Esophagus squamous epithelium (tissue), 5 donors: ENCODE data around the gene AQP9. TPM values are rescaled to one million over a fixed set of nuclear protein-coding genes. Genes with fewer than 3 reads are reported as not detected.

Source experiments
- DNase-seq: peaks from one replicate; lab custom pipeline; 2025; lab: John Stamatoyannopoulos, UW
- H3K27ac ChIP-seq, 4 donors: fragments of 200-600 bp; sonication (generic); one replicate each; pipeline ENCODE4 v1.5.1; 2016 to 2019; ENCODE audit warnings: mild to moderate bottlenecking in 1 of 4
- H3K27me3 ChIP-seq, 4 donors: fragments of 200-600 bp; sonication (generic); 1 replicate in 3 of 4; 2 replicates in 1 of 4; pipeline versions ENCODE4 v1.5.1 to v1.6.0; 2017 to 2021; ENCODE audit warnings: antibody characterized with exemption in 1 of 4
- H3K36me3 ChIP-seq, 3 donors: fragments of 200-600 bp; sonication (generic); one replicate each; pipeline ENCODE4 v1.5.1; 2016 to 2019
- H3K4me1 ChIP-seq, 3 donors: fragments of 200-600 bp; sonication (generic); one replicate each; pipeline ENCODE4 v1.5.1; 2017 to 2019
- H3K4me3 ChIP-seq, 4 donors: fragments of 200-600 bp; sonication (generic); 1 replicate in 3 of 4; 2 replicates in 1 of 4; pipeline ENCODE4 v1.5.1; 2016 to 2019; ENCODE audit warnings: mild to moderate bottlenecking in 2 of 4, moderate library complexity in 1 of 4
- H3K9me3 ChIP-seq, 3 donors: fragments of 200-600 bp; sonication (generic); one replicate each; pipeline ENCODE4 v1.5.1; 2016 to 2019
- POLR2A ChIP-seq, 4 donors: fragments of 450-650 bp; IDR thresholded peaks; one replicate each; pipeline ENCODE4 v1.6.1; 2017; ENCODE audit warnings: antibody characterized with exemption in 4 of 4, mild to moderate bottlenecking in 4 of 4, moderate library complexity in 3 of 4
- WGBS, 2 donors: methylation state at CpG; one replicate each; pipeline ENCODE4 v1.1.5; 2018; 5-methylcytosine and 5-hydroxymethylcytosine counted together
- intact Hi-C: fragments of 100-400 bp; cut with DNase I; formaldehyde crosslinking; loops from one replicate; pipeline ENCODE4 v1.15.0; 2022
- total RNA-seq, 4 donors: library from RNA; depleted of rRNA; stranded (reverse); fragments of >200 nt; gene quantifications; one replicate each; pipeline ENCODE4 v1.1.0, GENCODE V29; 2016
- TF ChIP-seq, protein P1 (sequence below), 6 experiments: fragments of 450-650 bp in 4 of 6; fragments of 200-600 bp in 2 of 6; sonication (generic) in 2 of 6; IDR thresholded peaks; one replicate each; pipeline ENCODE4 v1.5.1; 2016 to 2019; ENCODE audit warnings: antibody characterized with exemption in 6 of 6, mild to moderate bottlenecking in 4 of 6, moderate library complexity in 4 of 6
- donor health status: DM: yes; HTN: yes; CAD: no.

Gene AQP9
- total RNA-seq, 4 donors from 2014 or later: 0.38 to 2.0 (median 1.9) TPM; not detected in 1

DNA sequence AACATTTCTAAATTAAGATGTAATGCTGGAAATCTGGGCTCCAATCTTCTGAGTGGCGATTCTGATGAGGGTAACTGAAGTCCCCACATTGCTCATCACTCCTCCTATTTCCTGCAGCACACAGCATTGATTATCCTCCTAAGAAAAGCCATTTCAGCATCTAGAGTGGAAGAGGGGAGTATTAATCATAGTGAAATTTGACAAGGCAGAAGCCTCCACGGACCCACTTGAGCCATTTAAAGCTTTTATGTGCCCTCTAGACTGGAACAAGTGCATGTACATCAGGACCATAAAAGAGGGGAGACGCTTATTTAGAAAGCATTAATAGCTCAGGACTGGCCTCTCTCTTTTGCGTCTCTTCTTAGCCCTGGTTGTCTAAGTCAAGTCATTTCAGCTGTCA lies 25.8 kb downstream of the AQP9 start:
- TF ChIP-seq, protein P1, sequence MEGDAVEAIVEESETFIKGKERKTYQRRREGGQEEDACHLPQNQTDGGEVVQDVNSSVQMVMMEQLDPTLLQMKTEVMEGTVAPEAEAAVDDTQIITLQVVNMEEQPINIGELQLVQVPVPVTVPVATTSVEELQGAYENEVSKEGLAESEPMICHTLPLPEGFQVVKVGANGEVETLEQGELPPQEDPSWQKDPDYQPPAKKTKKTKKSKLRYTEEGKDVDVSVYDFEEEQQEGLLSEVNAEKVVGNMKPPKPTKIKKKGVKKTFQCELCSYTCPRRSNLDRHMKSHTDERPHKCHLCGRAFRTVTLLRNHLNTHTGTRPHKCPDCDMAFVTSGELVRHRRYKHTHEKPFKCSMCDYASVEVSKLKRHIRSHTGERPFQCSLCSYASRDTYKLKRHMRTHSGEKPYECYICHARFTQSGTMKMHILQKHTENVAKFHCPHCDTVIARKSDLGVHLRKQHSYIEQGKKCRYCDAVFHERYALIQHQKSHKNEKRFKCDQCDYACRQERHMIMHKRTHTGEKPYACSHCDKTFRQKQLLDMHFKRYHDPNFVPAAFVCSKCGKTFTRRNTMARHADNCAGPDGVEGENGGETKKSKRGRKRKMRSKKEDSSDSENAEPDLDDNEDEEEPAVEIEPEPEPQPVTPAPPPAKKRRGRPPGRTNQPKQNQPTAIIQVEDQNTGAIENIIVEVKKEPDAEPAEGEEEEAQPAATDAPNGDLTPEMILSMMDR (IDR thresholded peaks at IDR 0.05): no peak
- TF ChIP-seq POLR2A (IDR thresholded peaks at IDR 0.05): no peak
- no peaks in the 10 kb centered on the region for H3K9me3 ChIP-seq
- H3K4me1 ChIP-seq: no peaks in the 10 kb centered on the region
- H3K27me3 ChIP-seq: peaks cover 0 to 56% (median 0%) of the 10 kb centered on the region in 4 donors
- WGBS, 2 donors: 69 to 82% methylated on average over 4 of the region's 4 CpGs
- H3K27ac ChIP-seq: no peak overlapping the region
- no peaks in the 10 kb centered on the region for H3K36me3 ChIP-seq
- DNase-seq: no peak
- no peak overlapping the region for H3K4me3 ChIP-seq
- intact Hi-C loops: no loop called here

DNA sequence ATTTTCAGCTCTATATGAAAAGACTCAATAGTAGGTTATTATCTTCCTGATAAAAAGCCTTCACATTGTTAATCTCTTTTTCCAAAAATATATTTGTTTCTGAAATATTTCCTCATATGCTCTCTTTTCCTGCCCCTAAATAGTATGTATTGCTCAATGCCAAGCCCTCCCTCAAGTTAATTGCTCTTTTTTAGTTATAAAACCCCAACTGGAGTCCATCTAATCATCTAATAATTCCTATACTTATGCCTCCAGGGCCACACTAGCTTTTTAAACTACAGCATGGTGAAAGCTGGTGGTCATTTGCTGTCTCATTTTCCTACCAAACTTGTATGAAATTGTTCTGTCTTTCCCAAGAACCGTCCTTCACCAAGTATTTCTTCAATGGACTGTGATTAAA lies 26.7 kb downstream of the AQP9 start:
- H3K36me3 ChIP-seq: no peaks in the 10 kb centered on the region
- H3K4me1 ChIP-seq: no peaks in the 10 kb centered on the region
- no peak overlapping the region for H3K4me3 ChIP-seq
- no peak overlapping the region for H3K27ac ChIP-seq
- 80 to 81% methylated on average over 1 of the region's 1 CpG for WGBS, 2 donors
- peaks cover 0 to 56% (median 0%) of the 10 kb centered on the region in 4 donors for H3K27me3 ChIP-seq
- no peak for TF ChIP-seq POLR2A (IDR thresholded peaks at IDR 0.05)
- TF ChIP-seq, protein P1 (IDR thresholded peaks at IDR 0.05): no peak
- DNase-seq: no peak
- intact Hi-C loops: no loop called here
- H3K9me3 ChIP-seq: no peaks in the 10 kb centered on the region

DNA sequence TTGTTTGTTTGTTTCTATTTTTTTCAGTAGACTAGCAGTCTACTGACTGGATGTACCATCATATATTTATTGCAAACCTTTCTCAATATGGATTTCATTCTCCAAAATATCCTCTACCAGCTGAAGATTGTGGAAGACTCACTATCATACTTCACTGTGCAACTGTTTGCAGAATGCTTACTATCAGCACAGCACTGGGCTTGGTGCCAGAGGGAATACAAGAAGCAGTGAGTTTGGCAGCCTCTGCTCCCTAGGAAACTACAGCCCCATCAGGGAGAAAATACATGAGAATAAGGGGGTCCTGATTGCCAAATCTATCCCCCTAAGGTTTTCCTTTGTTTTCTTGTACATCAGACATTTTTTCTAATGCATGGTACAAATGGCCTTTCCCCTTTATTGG lies 27.5 kb downstream of the AQP9 start:
- TF ChIP-seq POLR2A (IDR thresholded peaks at IDR 0.05): no peak
- TF ChIP-seq, protein P1 (IDR thresholded peaks at IDR 0.05): no peak
- H3K9me3 ChIP-seq: no peaks in the 10 kb centered on the region
- no peaks in the 10 kb centered on the region for H3K4me1 ChIP-seq
- peaks cover 0 to 54% (median 0%) of the 10 kb centered on the region in 4 donors for H3K27me3 ChIP-seq
- no peak overlapping the region for H3K27ac ChIP-seq
- intact Hi-C loops: no loop called here
- H3K36me3 ChIP-seq: no peaks in the 10 kb centered on the region
- no peak for DNase-seq
- no peak overlapping the region for H3K4me3 ChIP-seq

DNA sequence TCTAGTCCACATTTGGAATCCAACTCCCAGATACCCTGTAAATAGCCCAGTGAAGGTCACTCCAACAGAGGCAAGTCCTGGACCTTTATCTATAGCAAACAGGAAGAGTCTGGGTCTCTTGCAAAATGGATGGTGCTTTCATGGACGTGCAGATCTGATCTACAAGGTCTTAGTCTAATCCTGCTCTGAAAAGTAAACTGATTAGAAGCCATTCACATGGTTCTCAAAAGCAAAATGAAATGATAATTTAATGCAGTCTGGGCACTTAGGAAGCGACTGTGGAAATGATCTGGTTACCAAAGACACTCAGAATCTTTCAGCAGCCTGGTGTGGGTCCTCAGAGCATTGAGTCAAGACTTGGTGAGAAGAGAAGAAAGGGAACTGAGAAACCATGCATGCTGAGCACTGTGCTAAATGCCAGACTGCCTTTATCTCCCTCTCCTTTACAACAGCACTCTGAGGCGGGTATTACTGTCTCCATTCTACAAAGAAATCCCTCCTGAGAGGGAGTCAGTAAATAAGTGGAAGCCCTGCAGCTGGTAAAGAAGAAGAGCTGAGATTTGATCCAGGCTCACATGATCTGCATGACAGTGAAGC lies 29.0 kb downstream of the AQP9 start:
- H3K9me3 ChIP-seq: no peaks in the 10 kb centered on the region
- H3K4me3 ChIP-seq: no peak overlapping the region
- H3K27me3 ChIP-seq: peaks cover 0 to 57% (median 0%) of the 10 kb centered on the region in 4 donors
- 66 to 67% methylated on average over 3 of the region's 3 CpGs for WGBS, 2 donors
- intact Hi-C loops: no loop called here
- H3K36me3 ChIP-seq: no peaks in the 10 kb centered on the region
- H3K27ac ChIP-seq: no peak overlapping the region
- TF ChIP-seq, protein P1 (IDR thresholded peaks at IDR 0.05): no peak
- TF ChIP-seq POLR2A (IDR thresholded peaks at IDR 0.05): no peak
- no peaks in the 10 kb centered on the region for H3K4me1 ChIP-seq
- DNase-seq: no peak

DNA sequence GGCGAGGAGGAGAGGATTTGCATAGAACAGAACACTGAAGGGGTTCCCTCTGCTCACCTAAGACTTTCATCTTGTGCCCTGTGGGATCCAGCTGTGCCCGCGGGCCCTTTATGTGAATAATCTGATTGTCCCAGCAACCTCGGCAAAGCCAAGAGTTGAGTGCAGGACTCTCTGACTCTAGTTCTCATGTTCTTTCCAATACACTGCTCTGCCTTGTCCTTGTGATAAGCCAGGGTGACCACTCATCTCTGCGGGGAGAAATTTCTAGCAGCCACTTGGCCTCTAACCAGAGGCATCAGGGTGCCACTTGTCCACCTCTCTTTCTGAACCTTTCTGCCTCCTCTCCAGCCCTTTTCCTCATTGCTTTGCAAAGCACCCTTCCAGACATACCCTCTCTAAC lies 31.8 kb downstream of the AQP9 start:
- Histone ChIP-seq H3K27me3 (peaks cover 0 to 51% (median 0%) of the 10 kb centered on the region in 4 donors), H3K9me3 (no peaks in the 10 kb centered on the region), H3K4me1 (no peaks in the 10 kb centered on the region), H3K27ac (no peak overlapping the region), H3K4me3 (no peak overlapping the region), H3K36me3 (no peaks in the 10 kb centered on the region)
- WGBS, 2 donors: 81 to 86% methylated on average over 5 of the region's 5 CpGs
- TF ChIP-seq POLR2A (IDR thresholded peaks at IDR 0.05): no peak
- TF ChIP-seq, protein P1 (IDR thresholded peaks at IDR 0.05): no peak
- DNase-seq: no peak
- intact Hi-C loops: no loop called here
